K562 (cell line): ENCODE data around the gene SLC25A45. TPM values are rescaled to one million over a fixed set of nuclear protein-coding genes. Genes with fewer than 3 reads are reported as not detected.

Experiments used
- ATAC-seq: fragments of 200-7000 bp; cut with Tn5 transposase; 3 replicates; pipeline ENCODE4 v1.9.1; 2020; ENCODE audit warnings: moderate library complexity
- BruUV-seq: library from RNA; stranded (reverse); fragments of 400-500 nt; replicated peaks from 2 replicates; lab custom pipeline; 2021; lab: Mats Ljungman, UMichigan
- CTCF ChIA-PET: fragments of 300-600 bp; formaldehyde crosslinking; extraction: SDS; loops from one replicate; lab custom pipeline; 2021; ENCODE audit warnings: low intra/inter-chr PET ratio; lab: Yijun Ruan, JAX
- POLR2A ChIA-PET: fragments of 300-600, 350-650 bp; sonication (Branson Sonifier 250); formaldehyde crosslinking; extraction: SDS; loops from one replicate; lab custom pipeline; 2021; ENCODE audit warnings: antibody characterized with exemption, inconsistent platforms; lab: Yijun Ruan, JAX
- DNase-seq, 4 experiments: peaks; one replicate each; pipeline versions ENCODE4 v3.0.0 to v3.0.0-alpha.2; 2011 to 2018; ENCODE audit warnings: low spot score in 3 of 4, mixed read lengths in 3 of 4; ENCODE audit errors: extremely low read depth in 1 of 4
- FAIRE-seq: peaks from 2 replicates; lab custom pipeline; 2011; peaks lifted over from hg19 to GRCh38; lab: Jason Lieb, UNC
- H2AFZ ChIP-seq: 2 replicates; pipeline ENCODE4 v1.6.0; 2011; ENCODE audit warnings: low read depth, low read length, control low read depth, inconsistent platforms
- H3K27ac ChIP-seq: fragments of 200-600 bp; 3 replicates; pipeline ENCODE4 v1.8.0; 2011; ENCODE audit warnings: low read depth, mild to moderate bottlenecking, control low read depth, inconsistent platforms, low read length, moderate library complexity, mixed read lengths; ENCODE audit errors: extremely low read depth
- H3K27me3 ChIP-seq, 2 experiments: fragments of 300-600 bp in 1 of 2; 2 replicates in 1 of 2; 3 replicates in 1 of 2; pipeline versions ENCODE4 v1.6.0 to v1.8.0; 2011; ENCODE audit warnings: inconsistent platforms in 2 of 2, low read length in 2 of 2, mild to moderate bottlenecking in 1 of 2, mixed read lengths in 1 of 2, moderate library complexity in 1 of 2; ENCODE audit not compliant: control insufficient read depth in 2 of 2, insufficient read depth in 2 of 2
- H3K36me3 ChIP-seq: fragments of 300-600 bp; 3 replicates; pipeline ENCODE4 v1.8.0; 2011; ENCODE audit warnings: mild to moderate bottlenecking, low read length, inconsistent platforms; ENCODE audit not compliant: control insufficient read depth, insufficient read depth
- H3K4me1 ChIP-seq, 2 experiments: fragments of 200-600 bp in 1 of 2; replicated peaks in 1 of 2; 2 replicates in 1 of 2; 3 replicates in 1 of 2; pipeline versions ENCODE4 v1.5.1 to v1.8.0; 2011; ENCODE audit warnings: inconsistent platforms in 2 of 2, low read length in 2 of 2, mild to moderate bottlenecking in 1 of 2, mixed read lengths in 1 of 2, moderate library complexity in 1 of 2; ENCODE audit not compliant: control insufficient read depth in 2 of 2, insufficient read depth in 2 of 2
- H3K4me2 ChIP-seq: 2 replicates; pipeline ENCODE4 v1.6.1; 2011; ENCODE audit warnings: low read length, control low read depth, inconsistent platforms, mixed read lengths; ENCODE audit not compliant: insufficient read depth
- H3K4me3 ChIP-seq: fragments of 200-600 bp; sonication (generic), shearing (Covaris generic); 2 replicates; pipeline ENCODE4 v1.5.1; 2016; ENCODE audit warnings: control low read depth, inconsistent platforms
- H3K79me2 ChIP-seq: fragments of 200-600 bp; 3 replicates; pipeline ENCODE4 v1.8.0; 2011; ENCODE audit warnings: low read length, inconsistent platforms; ENCODE audit not compliant: control insufficient read depth, insufficient read depth
- H3K9ac ChIP-seq, 2 experiments: 2 replicates each; pipeline versions ENCODE4 v1.6.0 to v1.6.1; 2011; ENCODE audit warnings: low read depth in 2 of 2, low read length in 2 of 2, control low read depth in 1 of 2, inconsistent platforms in 1 of 2, mild to moderate bottlenecking in 1 of 2, mixed read lengths in 1 of 2; ENCODE audit not compliant: insufficient read depth in 1 of 2
- H3K9me1 ChIP-seq: one replicate; pipeline ENCODE4 v1.6.0; 2011; ENCODE audit warnings: inconsistent platforms, mild to moderate bottlenecking, low read length, moderate library complexity; ENCODE audit not compliant: control insufficient read depth, insufficient read depth
- H3K9me3 ChIP-seq: replicated peaks from 2 replicates; pipeline ENCODE4 v1.5.1; 2011; ENCODE audit warnings: low read depth, low read length, inconsistent platforms; ENCODE audit not compliant: control insufficient read depth, insufficient read depth
- H4K20me1 ChIP-seq: replicated peaks from 2 replicates; pipeline ENCODE4 v1.6.1; 2011; ENCODE audit warnings: low read length, inconsistent platforms, mixed read lengths; ENCODE audit not compliant: control insufficient read depth, insufficient read depth
- ARNT ChIP-seq, 2 experiments: fragments of 450-650 bp; IDR thresholded peaks; 2 replicates each; pipeline ENCODE4 v1.6.1; 2016; ENCODE audit warnings: mild to moderate bottlenecking in 1 of 2
- BCOR ChIP-seq: fragments of 450-650 bp; IDR thresholded peaks from 2 replicates; pipeline ENCODE4 v1.6.1; 2016
- COPS2 ChIP-seq: fragments of 450-650 bp; conservative IDR thresholded peaks from 2 replicates; pipeline ENCODE4 v1.6.1; 2016; ENCODE audit warnings: mild to moderate bottlenecking, moderate library complexity
- E2F3 ChIP-seq: fragments of 250-450 bp; sonication (Bioruptor Pico); IDR thresholded peaks from 2 replicates; pipeline ENCODE4 v1.4.0; 2020; ENCODE audit warnings: mild to moderate bottlenecking
- E2F6 ChIP-seq, 2 experiments: IDR thresholded peaks; 2 replicates each; pipeline ENCODE4 v1.6.1; 2011; ENCODE audit warnings: borderline replicate concordance in 1 of 2, control low read depth in 1 of 2, low read depth in 1 of 2, low read length in 1 of 2, mild to moderate bottlenecking in 1 of 2, mixed read lengths in 1 of 2, moderate library complexity in 1 of 2; ENCODE audit not compliant: insufficient read depth in 1 of 2, insufficient read length in 1 of 2, poor library complexity in 1 of 2, severe bottlenecking in 1 of 2; ENCODE audit errors: extremely low read depth in 1 of 2
- ETV1 ChIP-seq: fragments of 450-650 bp; conservative IDR thresholded peaks from 2 replicates; pipeline ENCODE4 v1.6.1; 2016; ENCODE audit warnings: missing genetic modification characterization, control low read depth, low read depth, missing compliant biosample characterization
- JUND ChIP-seq, 2 experiments: IDR thresholded peaks; 2 replicates in 1 of 2; 3 replicates in 1 of 2; pipeline ENCODE4 v1.6.1; 2011; ENCODE audit warnings: borderline replicate concordance in 2 of 2, low read depth in 2 of 2, low read length in 2 of 2, improper control_type of control experiment in 1 of 2, missing biosample characterization in 1 of 2, missing genetic modification characterization in 1 of 2, missing genetic modification reagents in 1 of 2
- KAT2B ChIP-seq: IDR thresholded peaks from one replicate; pipeline ENCODE4 v1.6.1; 2012; ENCODE audit warnings: low read depth, mild to moderate bottlenecking, control low read depth, inconsistent platforms, low read length, moderate library complexity
- LEF1 ChIP-seq: fragments of 450-650 bp; IDR thresholded peaks from 2 replicates; pipeline ENCODE4 v1.6.1; 2016; ENCODE audit warnings: mild to moderate bottlenecking
- SMAD1 ChIP-seq: fragments of 150-350 bp; IDR thresholded peaks from 2 replicates; pipeline ENCODE4 v1.6.1; 2014; ENCODE audit warnings: low read length, low read depth; ENCODE audit not compliant: partially characterized antibody
- THRB ChIP-seq: fragments of 450-650 bp; formaldehyde crosslinking; conservative IDR thresholded peaks from 2 replicates; pipeline ENCODE4 v1.4.0; 2022; ENCODE audit warnings: mild to moderate bottlenecking, missing genetic modification characterization
- ZNF224 ChIP-seq: sonication (generic); formaldehyde crosslinking; IDR thresholded peaks from 2 replicates; pipeline ENCODE4 v1.8.0; 2022; ENCODE audit warnings: mild to moderate bottlenecking, missing genetic modification reagents
- ZNF41 ChIP-seq: fragments of 250-450 bp; sonication (Bioruptor Pico); conservative IDR thresholded peaks from 2 replicates; pipeline ENCODE4 v1.4.0; 2020; ENCODE audit warnings: mild to moderate bottlenecking
- ZNF589 ChIP-seq: fragments of 200-800 bp; sonication (Bioruptor generic); IDR thresholded peaks from 2 replicates; pipeline ENCODE4 v1.6.1; 2016; ENCODE audit warnings: low read depth, missing genetic modification characterization, missing compliant biosample characterization
- ZNF764 ChIP-seq: fragments of 250-450 bp; sonication (Bioruptor Pico); IDR thresholded peaks from 2 replicates; pipeline ENCODE4 v1.4.0; 2020; ENCODE audit warnings: low read depth, mild to moderate bottlenecking, moderate library complexity
- WGBS: fragments of 100-300 bp; shearing (Covaris generic); methylation state at CpG from one replicate; pipeline ENCODE4 v1.1.6; 2016; ENCODE audit warnings: low coverage, mixed read lengths; ENCODE audit not compliant: insufficient coverage; ENCODE audit errors: missing lambda C conversion rate; 5-methylcytosine and 5-hydroxymethylcytosine counted together
- in situ Hi-C: fragments of 300-500 bp; cut with MboI; formaldehyde crosslinking; loops from 4 replicates; pipeline ENCODE4 v1.15.0; 2018; ENCODE audit warnings: inconsistent platforms, mixed read lengths
- intact Hi-C: fragments of 100-400 bp; cut with micrococcal nuclease; formaldehyde crosslinking; loops from 2 replicates; pipeline ENCODE4 v1.14.2; 2022
- polyA plus RNA-seq, 8 experiments: library from polyadenylated mRNA; depleted of rRNA in 4 of 8; stranded (reverse) in 5 of 8; unstranded in 3 of 8; fragments of >200 nt; fragmentation: Nextera tagmentation in 2 of 8; fragmentation: Illumina TruSeq in 1 of 8; extraction: Ambion mirVana in 2 of 8; extraction: Trizol in 1 of 8; gene quantifications; 2 replicates each; pipeline versions ENCODE4 v1.2.1 to v1.2.3, GENCODE V29; 2011 to 2014; ENCODE audit warnings: inconsistent platforms in 1 of 8, missing spikeins in 1 of 8
- total RNA-seq, 7 experiments: library from RNA; depleted of rRNA in 6 of 7; stranded (reverse); fragments of >200 nt in 6 of 7; fragmentation: Illumina TruSeq in 2 of 7; extraction: Trizol in 2 of 7; gene quantifications; 2 replicates each; pipeline versions ENCODE4 v1.2.1 to v1.2.3, GENCODE V29; 2011 to 2021; ENCODE audit warnings: low replicate concordance in 1 of 7

The SLC25A45 gene
- total and polyA plus RNA-seq, 9 of the 15 experiments (the other 6 are each of a cell fraction or from before 2014, with no cell fraction given): 0.15 to 2.3 (median 0.68) TPM

- no peak for TF ChIP-seq COPS2
Observed at GRCh38 chr11:65420979-65421793, 38.7 kb upstream of the SLC25A45 start (continued).

- intact Hi-C loops: no loop called here
- Histone ChIP-seq H3K9ac (peak overlapping the region; percentile 88 to 98; a peak in 3 of 4 replicates), H3K27ac (peak overlapping the region; percentile 98), H3K4me1 (peaks cover 50 to 69% of the 10 kb centered on the region in 2 experiments), H3K79me2 (peaks cover 89% of the 10 kb centered on the region), H3K27me3 (no peaks in the 10 kb centered on the region), H3K4me3 (peak overlapping the region; percentile 79; the same call in 1 of the 2 replicates), H4K20me1 (peaks cover 28% of the 10 kb centered on the region), H2AFZ (no peak overlapping the region), H3K9me1 (no peaks in the 10 kb centered on the region), H3K36me3 (peaks cover 28% of the 10 kb centered on the region), H3K4me2 (peak overlapping the region; percentile 91), H3K9me3 (no peaks in the 10 kb centered on the region)
- CTCF ChIA-PET: no interaction called here
- FAIRE-seq: no peak
- no CpG with 5 or more reads among the region's 2 CpGs for WGBS
- POLR2A ChIA-PET: interaction anchor here (0.7 to 17.3 kb wide), 16 partner anchors 8 to 543 kb away, joined by 3 to 1349 read pairs (median 4); partner anchors contain the start of genes FRMD8, MALAT1, SLC25A45 and ZNHIT2
- no peak for ATAC-seq
- DNase-seq: no peak
- in situ Hi-C loops: no loop called here
- BruUV-seq: no TSS peak
- no peak for TF ChIP-seq ETV1 (tag)
- no peak for TF ChIP-seq KAT2B
- TF ChIP-seq E2F3 (CRISPR knock-in tag): no peak
- no peak for TF ChIP-seq ZNF764 (CRISPR knock-in tag)
- TF ChIP-seq E2F6 (IDR thresholded peaks at IDR 0.05; ENCODE audit: borderline replicate concordance in 1 of 2, extremely low read depth in 1 of 2, insufficient read depth in 1 of 2, insufficient read length in 1 of 2, low read depth in 1 of 2, low read length in 1 of 2, poor library complexity in 1 of 2, severe bottlenecking in 1 of 2): no peak
- no peak for TF ChIP-seq JUND (IDR thresholded peaks at IDR 0.05; ENCODE audit: borderline replicate concordance, low read depth, low read length)
- no peak for TF ChIP-seq JUND (tag; IDR thresholded peaks at IDR 0.05; ENCODE audit: borderline replicate concordance, low read depth, low read length)
- TF ChIP-seq SMAD1: no peak
- TF ChIP-seq BCOR: 0 out of 2 replicates have a peak, but pooled peaks have one; percentile 28
- TF ChIP-seq ZNF589 (CRISPR knock-in tag): no peak
- 0 out of 4 replicates have a peak, but pooled peaks of 1 of the 2 experiments have one; percentile 28 for TF ChIP-seq ARNT (IDR thresholded peaks at IDR 0.05)
- 0 out of 2 replicates have a peak, but pooled peaks have one; percentile 17 for TF ChIP-seq ZNF41 (CRISPR knock-in tag)
- TF ChIP-seq THRB: no peak
- no peak for TF ChIP-seq LEF1
- no peak for TF ChIP-seq ZNF224 (CRISPR knock-in tag)
Observed at GRCh38 chr11:65420506-65420905, 38.1 kb upstream of the SLC25A45 start.
